Activated CD4-positive, alpha-beta T cell treated with anti-CD3 and anti-CD28 coated beads, Interleukin-2, Interleukin-6, amounts not matched to agents 100 ng/mL and 50 ng/mL, durations not matched to agents 16 hours and 8 hours (primary cell): ENCODE results near the gene STRN3.

Experiments used
- DNase-seq: peaks from one replicate; pipeline ENCODE4 v3.0.0-alpha.2; 2020

Gene STRN3

GRCh38 chr14:30864934-30865333 is 161.2 kb downstream of the STRN3 start:
- no peak for DNase-seq

- DNase-seq: no peak
Measured at GRCh38 chr14:30861200-30861599, 165.0 kb downstream of the STRN3 start.

- no peak for DNase-seq
Measured at GRCh38 chr14:30855345-30856037, 170.7 kb downstream of the STRN3 start.

GRCh38 chr14:30854492-30854891 is 171.7 kb downstream of the STRN3 start:
- peak; percentile 53 for DNase-seq

GRCh38 chr14:30853946-30854345 is 172.2 kb downstream of the STRN3 start:
- no peak for DNase-seq

GRCh38 chr14:30849983-30850382 is 176.2 kb downstream of the STRN3 start:
- no peak for DNase-seq

- no peak for DNase-seq
Measured at GRCh38 chr14:30849354-30849753, 176.8 kb downstream of the STRN3 start.

GRCh38 chr14:30848449-30849240 is 177.5 kb downstream of the STRN3 start:
- DNase-seq: no peak
